HG03521 (cell line): ENCODE results near the gene MAN1C1.

ENCODE experiments used
- ATAC-seq: cut with Tn5 transposase; IDR thresholded peaks from one replicate; pipeline ENCODE4 v1.9.1; 2021; ENCODE audit warnings: mild to moderate bottlenecking, moderate library complexity; ENCODE audit not compliant: unreplicated experiment

Gene MAN1C1

GRCh38 chr1:25613091-25613490 is 3.5 kb upstream of the MAN1C1 start:
- no peak for ATAC-seq

GRCh38 chr1:25614501-25615171 is 2.0 kb upstream of the MAN1C1 start:
- no peak for ATAC-seq

GRCh38 chr1:25615172-25615541 is 1.4 kb upstream of the MAN1C1 start:
- no peak for ATAC-seq

- ATAC-seq, result no peak
These were observed 962 bp upstream of the MAN1C1 start for GRCh38 chr1:25615563-25616094.

GRCh38 chr1:25616987-25617624 is 515 bp downstream of the MAN1C1 start:
- ATAC-seq, result peak; percentile 10

- no peak for ATAC-seq
These were observed 1.2 kb downstream of the MAN1C1 start for GRCh38 chr1:25617625-25618432.

- no peak for ATAC-seq
These were observed 1.8 kb downstream of the MAN1C1 start for GRCh38 chr1:25618433-25618808.

- no peak for ATAC-seq
These were observed 2.7 kb downstream of the MAN1C1 start for GRCh38 chr1:25619101-25619890.

- no peak for ATAC-seq
These were observed 3.6 kb downstream of the MAN1C1 start for GRCh38 chr1:25620211-25620610.

- ATAC-seq, result no peak
These were observed 4.2 kb downstream of the MAN1C1 start for GRCh38 chr1:25620701-25621350.

GRCh38 chr1:25621876-25622275 is 5.3 kb downstream of the MAN1C1 start:
- no peak for ATAC-seq

- ATAC-seq, result no peak
These were observed 5.9 kb downstream of the MAN1C1 start for GRCh38 chr1:25622531-25622930.

- no peak for ATAC-seq
These were observed 6.4 kb downstream of the MAN1C1 start for GRCh38 chr1:25623007-25623406.

GRCh38 chr1:25623731-25624130 is 7.1 kb downstream of the MAN1C1 start:
- no peak for ATAC-seq

GRCh38 chr1:25624156-25624555 is 7.6 kb downstream of the MAN1C1 start:
- no peak for ATAC-seq

GRCh38 chr1:25624604-25625003 is 8.0 kb downstream of the MAN1C1 start:
- no peak for ATAC-seq

- ATAC-seq, result no peak
These were observed 9.4 kb downstream of the MAN1C1 start for GRCh38 chr1:25626018-25626417.

GRCh38 chr1:25628741-25629421 is 12.3 kb downstream of the MAN1C1 start:
- ATAC-seq, result no peak

- no peak for ATAC-seq
These were observed 13.2 kb downstream of the MAN1C1 start for GRCh38 chr1:25629836-25630235.
